H1 (cell line): ENCODE results near the gene CTIF.

Source experiments
- ATF3 ChIP-seq: IDR thresholded peaks from 2 replicates; pipeline ENCODE4 v1.6.1; 2011; ENCODE audit warnings: low read depth, mild to moderate bottlenecking, low read length; ENCODE audit not compliant: insufficient read depth
- CREB1 ChIP-seq: IDR thresholded peaks from 2 replicates; pipeline ENCODE4 v1.6.1; 2012; ENCODE audit warnings: inconsistent platforms
- EP300 ChIP-seq, 2 experiments: IDR thresholded peaks; 1 replicate in 1 of 2; 2 replicates in 1 of 2; pipeline ENCODE4 v1.6.1; 2011 to 2012; ENCODE audit warnings: low read depth in 2 of 2, low read length in 2 of 2, mild to moderate bottlenecking in 2 of 2, borderline replicate concordance in 1 of 2, inconsistent platforms in 1 of 2, moderate library complexity in 1 of 2
- GABPA ChIP-seq: IDR thresholded peaks from 2 replicates; pipeline ENCODE4 v1.6.1; 2011; ENCODE audit warnings: mild to moderate bottlenecking, low read length, moderate library complexity, borderline replicate concordance; ENCODE audit not compliant: insufficient read depth
- POLR2AphosphoS5 ChIP-seq: IDR thresholded peaks from 2 replicates; pipeline ENCODE4 v1.6.1; 2011; ENCODE audit warnings: low read depth, low read length
- YY1 ChIP-seq: IDR thresholded peaks from 2 replicates; pipeline ENCODE4 v1.6.1; 2011; ENCODE audit warnings: low read depth, mild to moderate bottlenecking, low read length

- TF ChIP-seq POLR2AphosphoS5 (no peak), CREB1 (no peak), GABPA (no peak), EP300 (IDR thresholded peaks at IDR 0.05; ENCODE audit: borderline replicate concordance in 1 of 2, low read depth in 2 of 2, low read length in 2 of 2) (no peak), ATF3 (no peak), YY1 (no peak)
Observed at GRCh38 chr18:48774941-48775340, 236.1 kb downstream of the CTIF start.
